Measurements from ENCODE around the gene CDK5R2.

Gene CDK5R2

GRCh38 chr2:218961229-218961628, 1.8 kb downstream of the CDK5R2 start:
- no peaks in the 10 kb centered on the region for H3K36me3 ChIP-seq (ENCODE audit: control insufficient read depth in 1 of 2, insufficient read depth in 2 of 2, low read length in 2 of 2)
- H3K27ac ChIP-seq (ENCODE audit: low read depth, low read length), result no peak overlapping the region
- no peak overlapping the region for H3K4me3 ChIP-seq (ENCODE audit: low read depth in 1 of 2, low read length in 2 of 2)
- no peak overlapping the region for H3K9ac ChIP-seq (ENCODE audit: low read depth in 1 of 2, low read length in 2 of 2)
- peaks cover 55 to 64% of the 10 kb centered on the region in 2 donors for H3K27me3 ChIP-seq (ENCODE audit: control insufficient read depth in 1 of 2, insufficient read depth in 2 of 2, low read length in 2 of 2)
- H3K4me1 ChIP-seq (ENCODE audit: control insufficient read depth in 1 of 2, insufficient read depth in 2 of 2, low read length in 2 of 2), result peaks cover 0 to 9% of the 10 kb centered on the region in 2 donors
- no peaks in the 10 kb centered on the region for H3K9me3 ChIP-seq (ENCODE audit: control insufficient read depth in 1 of 2, low read length in 2 of 2)

- H3K9me3 ChIP-seq (ENCODE audit: control insufficient read depth in 1 of 2, low read length in 2 of 2), result no peaks in the 10 kb centered on the region
- no peaks in the 10 kb centered on the region for H3K36me3 ChIP-seq (ENCODE audit: control insufficient read depth in 1 of 2, insufficient read depth in 2 of 2, low read length in 2 of 2)
- peaks cover 0 to 9% of the 10 kb centered on the region in 2 donors for H3K4me1 ChIP-seq (ENCODE audit: control insufficient read depth in 1 of 2, insufficient read depth in 2 of 2, low read length in 2 of 2)
- H3K9ac ChIP-seq (ENCODE audit: low read depth in 1 of 2, low read length in 2 of 2), result no peak overlapping the region
- H3K27ac ChIP-seq (ENCODE audit: low read depth, low read length), result no peak overlapping the region
- H3K27me3 ChIP-seq (ENCODE audit: control insufficient read depth in 1 of 2, insufficient read depth in 2 of 2, low read length in 2 of 2), result peaks cover 55 to 64% of the 10 kb centered on the region in 2 donors
- H3K4me3 ChIP-seq (ENCODE audit: low read depth in 1 of 2, low read length in 2 of 2), result no peak overlapping the region
These were observed 2.4 kb downstream of the CDK5R2 start for GRCh38 chr2:218961651-218962570.

DNA sequence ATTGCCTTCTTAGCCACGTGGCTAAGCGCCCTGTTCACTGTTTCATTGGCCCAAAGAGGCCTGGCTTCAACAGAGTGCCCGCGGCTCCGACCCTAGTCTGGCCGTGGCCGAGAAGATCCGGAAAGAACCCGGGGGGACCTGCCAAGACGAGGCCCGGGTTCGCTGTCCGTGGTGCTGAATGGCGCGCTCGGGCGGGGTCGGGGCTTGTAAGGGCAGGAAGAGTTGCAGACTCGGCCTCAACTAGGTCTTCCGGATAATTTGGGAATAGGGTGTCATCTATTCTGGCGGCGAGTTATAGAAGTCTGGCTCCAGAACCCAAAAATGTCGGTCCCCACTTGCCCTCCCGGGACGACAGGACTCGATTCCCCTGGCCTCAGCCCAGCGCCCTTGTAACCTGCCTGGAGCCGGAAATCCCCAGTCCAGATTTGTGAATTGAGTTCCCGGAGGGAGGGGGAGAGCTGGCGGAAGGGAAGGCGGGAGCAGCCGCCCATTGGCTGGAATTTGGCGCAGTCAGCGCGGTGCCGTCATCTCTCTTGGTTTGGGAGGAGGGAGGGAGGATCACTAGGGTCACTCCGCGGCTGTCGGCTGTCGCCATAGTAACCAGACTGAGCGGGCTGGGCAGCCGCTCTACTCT, 3.5 kb downstream of the CDK5R2 start:
- no peak overlapping the region for H3K9ac ChIP-seq (ENCODE audit: low read depth in 1 of 2, low read length in 2 of 2)
- peaks cover 0 to 9% of the 10 kb centered on the region in 2 donors for H3K4me1 ChIP-seq (ENCODE audit: control insufficient read depth in 1 of 2, insufficient read depth in 2 of 2, low read length in 2 of 2)
- peaks cover 53 to 56% of the 10 kb centered on the region in 2 donors for H3K27me3 ChIP-seq (ENCODE audit: control insufficient read depth in 1 of 2, insufficient read depth in 2 of 2, low read length in 2 of 2)
- no peaks in the 10 kb centered on the region for H3K36me3 ChIP-seq (ENCODE audit: control insufficient read depth in 1 of 2, insufficient read depth in 2 of 2, low read length in 2 of 2)
- no peak overlapping the region for H3K27ac ChIP-seq (ENCODE audit: low read depth, low read length)
- H3K4me3 ChIP-seq (ENCODE audit: low read depth in 1 of 2, low read length in 2 of 2), result no peak overlapping the region
- no peaks in the 10 kb centered on the region for H3K9me3 ChIP-seq (ENCODE audit: control insufficient read depth in 1 of 2, low read length in 2 of 2)

DNA sequence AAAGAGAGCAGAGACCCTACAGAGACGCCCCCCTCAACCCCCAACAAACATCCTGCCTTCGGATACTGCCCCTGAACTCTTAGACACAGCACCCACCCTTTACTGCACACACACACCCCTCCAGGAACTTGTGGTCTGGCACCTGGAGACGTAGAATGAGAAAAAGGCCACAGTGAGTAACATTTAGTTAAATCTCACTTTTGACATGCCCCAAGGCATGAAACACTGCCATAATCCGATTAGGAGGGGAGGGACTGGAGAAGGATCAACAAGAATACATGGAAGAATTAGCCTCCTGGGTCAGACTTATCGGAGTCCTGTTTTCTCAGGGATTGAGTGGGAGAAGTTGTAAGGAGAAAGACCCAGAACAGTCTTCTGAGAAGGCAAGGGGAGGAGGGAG, 4.1 kb downstream of the CDK5R2 start:
- Histone ChIP-seq H3K27ac (ENCODE audit: low read depth, low read length) (no peak overlapping the region), H3K4me3 (ENCODE audit: low read depth in 1 of 2, low read length in 2 of 2) (no peak overlapping the region), H3K9me3 (ENCODE audit: control insufficient read depth in 1 of 2, low read length in 2 of 2) (no peaks in the 10 kb centered on the region), H3K9ac (ENCODE audit: low read depth in 1 of 2, low read length in 2 of 2) (no peak overlapping the region), H3K36me3 (ENCODE audit: control insufficient read depth in 1 of 2, insufficient read depth in 2 of 2, low read length in 2 of 2) (no peaks in the 10 kb centered on the region), H3K4me1 (ENCODE audit: control insufficient read depth in 1 of 2, insufficient read depth in 2 of 2, low read length in 2 of 2) (peaks cover 0 to 9% of the 10 kb centered on the region in 2 donors), H3K27me3 (ENCODE audit: control insufficient read depth in 1 of 2, insufficient read depth in 2 of 2, low read length in 2 of 2) (peaks cover 50 to 54% of the 10 kb centered on the region in 2 donors)

DNA sequence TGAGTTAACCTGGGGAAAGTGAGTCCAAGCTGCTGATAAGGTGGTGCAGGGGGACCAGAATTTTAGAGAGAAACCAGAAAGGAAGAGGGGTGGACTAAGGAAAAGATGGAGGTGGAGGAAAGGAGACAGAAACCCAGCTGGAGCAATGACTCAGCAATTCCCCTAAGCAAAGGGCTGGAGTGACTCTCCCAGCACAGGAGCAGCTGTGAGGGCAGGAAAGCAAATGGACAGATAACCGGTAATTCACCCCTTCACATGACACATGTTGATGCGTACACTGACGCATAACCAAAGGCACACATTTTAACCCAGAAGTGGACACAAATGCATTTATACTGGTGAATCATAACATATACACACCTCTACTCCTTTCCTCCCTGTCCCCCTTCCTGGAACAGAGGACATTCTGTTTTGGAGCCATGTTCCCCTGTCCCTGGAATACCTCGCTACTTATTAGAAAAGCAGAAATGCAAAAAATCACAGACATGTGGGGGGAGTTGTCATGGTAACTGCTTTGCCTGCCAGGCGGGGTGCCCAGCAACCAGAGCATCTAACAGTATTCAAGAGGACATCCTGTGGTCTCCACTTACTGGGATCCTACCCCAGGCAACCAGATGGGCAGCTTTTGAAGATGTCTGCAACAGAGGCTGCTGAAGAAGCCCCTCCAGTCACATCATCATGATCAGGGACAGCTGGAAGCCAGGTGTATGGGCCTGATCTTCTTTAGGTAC, 4.7 kb downstream of the CDK5R2 start:
- peaks cover 0 to 9% of the 10 kb centered on the region in 2 donors for H3K4me1 ChIP-seq (ENCODE audit: control insufficient read depth in 1 of 2, insufficient read depth in 2 of 2, low read length in 2 of 2)
- no peaks in the 10 kb centered on the region for H3K9me3 ChIP-seq (ENCODE audit: control insufficient read depth in 1 of 2, low read length in 2 of 2)
- H3K9ac ChIP-seq (ENCODE audit: low read depth in 1 of 2, low read length in 2 of 2), result no peak overlapping the region
- H3K36me3 ChIP-seq (ENCODE audit: control insufficient read depth in 1 of 2, insufficient read depth in 2 of 2, low read length in 2 of 2), result no peaks in the 10 kb centered on the region
- no peak overlapping the region for H3K4me3 ChIP-seq (ENCODE audit: low read depth in 1 of 2, low read length in 2 of 2)
- peaks cover 44 to 48% of the 10 kb centered on the region in 2 donors for H3K27me3 ChIP-seq (ENCODE audit: control insufficient read depth in 1 of 2, insufficient read depth in 2 of 2, low read length in 2 of 2)
- H3K27ac ChIP-seq (ENCODE audit: low read depth, low read length), result no peak overlapping the region

DNA sequence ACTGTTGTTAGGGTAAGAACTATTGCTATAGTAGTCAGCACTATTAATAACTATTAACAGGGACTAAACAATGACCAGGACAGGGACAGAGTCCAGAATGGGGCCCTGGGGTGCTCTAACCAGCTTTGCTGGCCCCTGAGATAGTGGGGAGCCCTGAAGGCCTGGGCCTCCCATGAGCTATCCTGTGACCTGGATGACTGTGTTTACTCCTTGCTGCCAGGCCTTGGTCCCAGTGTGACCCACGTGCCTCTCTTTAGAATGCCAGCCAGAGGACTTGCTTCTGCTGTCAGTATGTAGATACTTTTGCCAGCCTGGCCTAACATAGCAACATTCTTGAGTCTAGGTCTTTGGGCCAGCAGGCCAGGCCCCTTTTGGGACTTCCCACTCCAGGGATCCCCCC, 11.4 kb downstream of the CDK5R2 start:
- Histone ChIP-seq H3K4me1 (ENCODE audit: control insufficient read depth in 1 of 2, insufficient read depth in 2 of 2, low read length in 2 of 2) (peaks cover 4% of the 10 kb centered on the region in 2 donors), H3K36me3 (ENCODE audit: control insufficient read depth in 1 of 2, insufficient read depth in 2 of 2, low read length in 2 of 2) (no peaks in the 10 kb centered on the region), H3K9ac (ENCODE audit: low read depth in 1 of 2, low read length in 2 of 2) (no peak overlapping the region), H3K27ac (ENCODE audit: low read depth, low read length) (no peak overlapping the region), H3K27me3 (ENCODE audit: control insufficient read depth in 1 of 2, insufficient read depth in 2 of 2, low read length in 2 of 2) (peaks cover 11 to 38% of the 10 kb centered on the region in 2 donors), H3K9me3 (ENCODE audit: control insufficient read depth in 1 of 2, low read length in 2 of 2) (no peaks in the 10 kb centered on the region), H3K4me3 (ENCODE audit: low read depth in 1 of 2, low read length in 2 of 2) (no peak overlapping the region)

GRCh38 chr2:218975060-218975777, 15.8 kb downstream of the CDK5R2 start:
- peaks cover 11 to 19% of the 10 kb centered on the region in 2 donors for H3K4me1 ChIP-seq (ENCODE audit: control insufficient read depth in 1 of 2, insufficient read depth in 2 of 2, low read length in 2 of 2)
- H3K27me3 ChIP-seq (ENCODE audit: control insufficient read depth in 1 of 2, insufficient read depth in 2 of 2, low read length in 2 of 2), result peaks cover 22 to 38% of the 10 kb centered on the region in 2 donors
- no peak overlapping the region for H3K9ac ChIP-seq (ENCODE audit: low read depth in 1 of 2, low read length in 2 of 2)
- H3K4me3 ChIP-seq (ENCODE audit: low read depth in 1 of 2, low read length in 2 of 2), result no peak overlapping the region
- H3K27ac ChIP-seq (ENCODE audit: low read depth, low read length), result no peak overlapping the region
- H3K9me3 ChIP-seq (ENCODE audit: control insufficient read depth in 1 of 2, low read length in 2 of 2), result no peaks in the 10 kb centered on the region
- H3K36me3 ChIP-seq (ENCODE audit: control insufficient read depth in 1 of 2, insufficient read depth in 2 of 2, low read length in 2 of 2), result no peaks in the 10 kb centered on the region

DNA sequence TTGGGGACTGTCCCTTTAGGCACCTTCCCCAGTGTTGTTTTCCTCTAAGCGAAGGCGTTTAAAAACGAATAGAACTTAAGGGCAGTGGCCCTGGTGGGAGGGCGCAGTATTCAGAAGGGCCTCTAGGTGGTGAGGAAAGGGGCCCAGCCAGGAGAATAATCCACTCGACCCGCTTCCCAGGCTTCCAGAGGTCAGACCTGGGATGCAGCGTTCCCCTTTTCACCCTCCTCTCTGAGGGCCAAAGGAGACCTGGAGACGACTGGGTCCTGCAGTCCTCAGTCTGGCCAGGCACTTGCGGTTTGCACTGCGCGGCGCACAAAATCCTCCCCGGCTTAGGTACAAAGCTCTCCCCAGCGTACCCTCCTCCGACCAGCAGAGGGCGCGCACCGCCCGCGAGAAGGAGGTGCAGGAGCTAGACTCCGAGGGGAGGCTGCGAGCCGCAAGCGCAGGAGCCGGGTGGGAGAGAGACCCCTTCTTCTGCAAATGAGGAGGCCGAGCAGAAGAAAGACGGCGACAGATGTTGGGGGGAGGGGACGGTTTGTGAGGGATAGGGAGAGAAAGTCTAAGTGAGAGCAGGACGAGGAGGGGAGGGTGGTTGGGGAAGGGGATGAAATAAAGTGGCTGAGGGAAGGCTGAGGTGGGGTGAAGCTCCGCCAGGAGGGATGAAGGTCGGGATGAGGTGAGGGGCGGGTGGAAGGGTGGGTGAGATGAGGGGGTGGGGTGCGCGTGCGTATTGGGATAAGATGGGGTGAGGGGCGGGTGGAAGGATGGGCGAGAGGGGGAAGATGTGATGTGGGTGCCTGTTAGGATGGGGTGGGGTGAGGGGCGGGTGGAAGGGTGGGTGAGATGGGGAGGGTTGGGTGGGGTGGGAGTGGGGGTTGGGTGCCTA, 20.6 kb downstream of the CDK5R2 start:
- H3K27me3 ChIP-seq (ENCODE audit: control insufficient read depth in 1 of 2, insufficient read depth in 2 of 2, low read length in 2 of 2), result peaks cover 48 to 56% of the 10 kb centered on the region in 2 donors
- H3K9ac ChIP-seq (ENCODE audit: low read depth in 1 of 2, low read length in 2 of 2), result no peak overlapping the region
- peaks cover 24 to 35% of the 10 kb centered on the region in 2 donors for H3K4me1 ChIP-seq (ENCODE audit: control insufficient read depth in 1 of 2, insufficient read depth in 2 of 2, low read length in 2 of 2)
- no peak overlapping the region for H3K27ac ChIP-seq (ENCODE audit: low read depth, low read length)
- no peaks in the 10 kb centered on the region for H3K36me3 ChIP-seq (ENCODE audit: control insufficient read depth in 1 of 2, insufficient read depth in 2 of 2, low read length in 2 of 2)
- H3K4me3 ChIP-seq (ENCODE audit: low read depth in 1 of 2, low read length in 2 of 2), result peak overlapping the region; percentile 23 to 57
- H3K9me3 ChIP-seq (ENCODE audit: control insufficient read depth in 1 of 2, low read length in 2 of 2), result no peaks in the 10 kb centered on the region
